Measurements from ENCODE around the gene TTC9B.
"Not testable (repeated sequence)": the region's sequence is repeated elsewhere in the genome, so short reads cannot be mapped to it uniquely, and the experiment has no call there.

TTC9B gene

DNA sequence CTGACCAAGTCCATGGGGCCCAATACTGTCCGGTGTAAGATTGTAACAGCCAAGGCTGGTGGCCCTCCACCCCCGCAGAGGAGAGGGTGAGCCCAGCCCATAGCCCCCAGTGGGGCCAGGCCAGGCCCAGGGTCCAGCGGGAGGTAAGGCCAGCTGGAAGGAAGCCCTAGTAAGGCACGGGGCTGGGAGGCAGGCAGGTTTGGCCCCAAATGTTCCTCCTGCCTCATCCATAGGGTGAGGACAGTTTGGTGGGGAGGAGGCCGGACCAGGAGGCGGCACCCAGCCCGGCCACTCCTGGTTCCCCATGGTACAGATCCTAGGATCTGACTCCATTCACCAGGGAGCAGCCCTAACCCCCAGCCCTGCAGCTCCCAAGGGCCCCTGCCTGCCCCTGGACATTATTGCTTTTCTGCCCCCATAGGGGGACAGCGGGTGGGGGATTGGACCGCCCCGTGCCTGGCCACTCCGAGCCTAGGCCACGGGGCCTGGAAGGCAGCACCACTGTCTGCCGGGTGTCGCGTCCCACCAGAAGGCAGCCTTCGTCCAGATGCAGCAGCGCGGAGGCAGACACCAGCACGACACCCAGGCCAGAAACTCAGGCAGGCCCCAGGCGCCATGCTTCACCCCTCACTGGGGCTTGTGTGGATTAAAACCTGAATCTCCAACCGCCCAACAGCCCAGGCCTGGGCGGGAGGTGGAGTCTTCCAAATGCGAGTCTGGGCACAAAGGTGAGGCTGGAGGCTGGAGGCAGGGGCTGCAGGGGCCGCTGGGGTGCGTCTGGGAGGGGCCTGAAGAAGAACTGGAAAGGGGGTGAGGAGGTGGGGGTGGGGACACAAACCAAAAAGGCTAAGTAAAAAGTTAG, 15.0 kb upstream of the TTC9B start:
- DNase-seq (ENCODE audit: low spot score): no peak

DNA sequence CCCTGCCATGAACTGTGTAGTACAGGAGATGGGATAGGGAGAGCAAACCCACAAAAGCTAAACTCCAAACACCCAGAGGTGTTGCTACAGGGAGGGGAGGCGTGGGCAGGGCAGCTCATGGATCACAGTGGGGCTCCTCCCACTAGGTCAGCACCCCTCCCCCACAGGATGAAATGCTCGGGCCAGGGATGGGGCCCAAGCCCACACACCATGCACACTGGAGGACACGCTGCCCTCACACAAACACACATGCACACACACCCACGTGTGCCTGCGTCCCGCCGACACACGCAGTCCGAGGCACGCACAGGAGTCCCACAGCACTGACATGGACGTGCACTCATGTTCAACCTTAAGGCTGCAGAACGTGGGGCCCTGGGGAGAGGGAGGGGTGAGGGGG, 14.3 kb upstream of the TTC9B start:
- DNase-seq (ENCODE audit: low spot score): no peak

DNA sequence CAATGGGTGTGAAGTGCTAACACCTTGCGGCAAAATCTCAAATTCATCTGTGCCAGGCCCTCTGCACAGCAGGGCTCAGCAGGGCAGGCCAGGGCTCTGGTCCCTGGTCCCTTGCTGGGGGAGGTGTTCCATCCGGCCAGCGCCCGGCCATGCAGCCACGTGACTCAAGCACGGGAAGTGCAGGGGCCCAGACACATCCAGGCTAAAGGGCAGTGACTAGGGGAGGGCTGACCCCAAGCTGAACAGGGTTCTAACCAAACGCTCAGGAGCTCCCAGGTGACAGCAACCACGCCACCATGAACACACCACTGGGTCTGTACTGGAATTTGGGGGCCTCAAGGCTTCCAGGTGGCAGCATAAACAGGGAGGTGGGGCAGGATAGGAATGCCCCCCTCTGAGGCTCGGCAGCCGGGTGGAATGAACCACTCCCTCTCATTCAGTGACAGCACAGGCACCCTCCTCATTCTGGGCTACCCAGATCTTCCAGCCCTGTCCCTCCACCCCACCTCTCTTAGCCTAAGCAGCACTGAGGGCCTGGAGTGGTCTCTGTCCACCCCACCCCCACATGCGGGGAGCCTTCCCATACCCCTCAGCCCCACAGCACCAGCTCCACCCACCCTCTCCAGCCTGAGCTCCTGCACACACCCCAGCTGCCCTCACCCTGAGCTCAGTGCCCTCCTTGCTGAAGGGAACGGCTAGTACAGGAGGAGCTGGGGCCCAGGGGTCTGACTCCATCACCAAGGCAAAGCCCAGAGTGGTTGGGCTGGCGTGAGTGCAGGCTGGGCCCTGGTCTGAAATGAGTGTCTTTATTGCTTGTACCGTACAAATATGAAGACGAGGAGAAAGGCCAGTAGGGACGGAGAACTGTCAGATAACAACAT, 13.6 kb upstream of the TTC9B start:
- DNase-seq (ENCODE audit: low spot score): no peak

DNA sequence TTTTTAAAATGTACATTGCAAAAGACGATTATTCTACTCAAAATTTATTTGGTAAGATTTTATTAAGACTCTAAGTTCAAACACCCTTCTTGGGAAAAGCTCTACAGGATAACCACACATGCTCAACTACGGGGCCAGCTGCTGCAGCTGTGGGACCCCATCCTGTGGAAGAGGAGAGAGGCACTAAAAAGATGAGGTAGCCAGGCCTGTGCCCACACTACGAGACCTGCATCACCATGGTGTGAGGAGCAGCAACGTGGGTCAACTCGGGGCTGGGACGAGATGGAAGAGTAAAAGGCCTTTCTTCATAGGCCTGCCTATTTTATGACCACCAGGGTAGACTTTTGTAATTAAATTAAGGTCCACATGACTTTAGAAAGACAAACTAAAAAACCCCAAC, 12.9 kb upstream of the TTC9B start:
- DNase-seq (ENCODE audit: low spot score): no peak

DNA sequence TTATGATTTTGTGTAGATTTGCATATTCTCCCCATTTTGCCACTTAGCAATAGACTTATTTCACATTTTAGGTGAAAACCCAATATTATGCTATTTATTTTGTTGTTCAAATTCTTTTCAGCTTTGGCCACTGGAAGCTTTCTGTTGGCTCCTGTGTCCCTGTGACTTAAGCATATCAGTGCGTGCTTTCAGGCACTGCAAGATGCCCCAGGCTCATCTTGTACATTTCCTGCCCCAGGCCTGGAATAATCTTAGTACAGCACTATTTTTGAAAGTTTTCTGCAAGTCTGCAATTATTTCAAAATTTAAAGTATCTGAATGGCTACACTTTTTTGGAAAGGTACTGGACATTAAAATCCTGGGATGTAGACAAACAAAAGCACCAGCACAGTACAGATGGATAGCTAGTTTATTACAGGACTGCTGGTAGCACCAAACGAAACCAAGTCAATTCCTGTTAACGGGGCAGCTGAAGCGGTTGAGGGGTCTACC, 11.8 kb upstream of the TTC9B start:
- no peak for DNase-seq (ENCODE audit: low spot score)

DNA sequence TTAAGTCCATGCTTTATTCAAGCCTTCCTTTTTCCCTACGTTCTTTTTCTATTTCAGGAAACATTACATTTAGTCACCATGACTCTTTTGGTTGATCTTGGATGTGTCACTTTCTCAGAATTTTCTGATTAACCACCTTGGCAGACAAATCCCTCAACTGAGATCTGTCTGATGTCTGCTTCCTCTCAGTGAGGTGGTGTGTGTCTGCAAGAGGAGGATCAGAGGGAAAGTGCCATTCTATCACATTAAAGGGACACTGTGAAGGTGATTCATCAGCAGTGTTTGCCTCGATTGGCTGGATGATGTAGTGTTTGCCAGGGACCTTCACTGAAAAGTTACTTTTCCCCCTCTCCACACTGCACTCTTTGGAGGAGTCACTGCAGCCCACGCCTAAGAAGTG, 11.3 kb upstream of the TTC9B start:
- DNase-seq (ENCODE audit: low spot score): no peak

DNA sequence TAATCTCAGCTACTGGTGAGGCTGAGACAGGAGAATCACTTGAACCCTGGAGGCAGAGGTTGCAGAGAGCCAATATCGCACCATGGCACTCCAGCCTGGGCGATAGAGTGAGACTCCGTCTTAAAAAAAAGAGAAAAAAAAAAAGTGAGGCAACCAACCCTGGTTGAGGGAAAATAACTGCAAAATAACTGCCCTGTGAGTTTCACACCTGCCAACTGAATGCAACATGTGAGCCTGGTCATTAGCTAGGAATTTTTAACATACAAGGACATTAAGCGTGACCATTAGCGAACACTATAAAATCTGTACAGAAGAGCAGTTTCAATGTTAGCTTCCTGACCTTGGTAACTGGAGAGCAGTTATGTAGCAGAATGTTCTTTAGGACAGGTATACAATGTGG, 10.7 kb upstream of the TTC9B start:
- no peak for DNase-seq (ENCODE audit: low spot score)

DNA sequence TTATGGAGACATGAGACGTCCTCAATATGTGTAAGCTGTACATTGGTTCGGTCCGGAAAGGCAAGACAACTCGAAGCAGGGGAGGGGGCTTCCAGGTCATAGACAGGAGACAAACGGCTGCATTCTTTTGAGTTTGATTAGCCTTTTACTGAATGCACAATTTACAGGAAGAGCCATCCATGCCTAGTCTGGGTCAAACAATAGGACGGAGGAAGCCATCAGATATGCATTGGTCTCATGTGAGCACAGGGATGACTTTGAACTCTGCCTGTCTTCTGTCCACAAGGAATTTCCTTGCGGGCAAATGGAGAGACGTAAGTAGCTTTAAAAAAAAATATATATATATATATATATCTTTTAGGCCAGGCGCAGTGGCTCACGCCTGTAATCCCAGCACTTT, 10.2 kb upstream of the TTC9B start:
- DNase-seq (ENCODE audit: low spot score): no peak

DNA sequence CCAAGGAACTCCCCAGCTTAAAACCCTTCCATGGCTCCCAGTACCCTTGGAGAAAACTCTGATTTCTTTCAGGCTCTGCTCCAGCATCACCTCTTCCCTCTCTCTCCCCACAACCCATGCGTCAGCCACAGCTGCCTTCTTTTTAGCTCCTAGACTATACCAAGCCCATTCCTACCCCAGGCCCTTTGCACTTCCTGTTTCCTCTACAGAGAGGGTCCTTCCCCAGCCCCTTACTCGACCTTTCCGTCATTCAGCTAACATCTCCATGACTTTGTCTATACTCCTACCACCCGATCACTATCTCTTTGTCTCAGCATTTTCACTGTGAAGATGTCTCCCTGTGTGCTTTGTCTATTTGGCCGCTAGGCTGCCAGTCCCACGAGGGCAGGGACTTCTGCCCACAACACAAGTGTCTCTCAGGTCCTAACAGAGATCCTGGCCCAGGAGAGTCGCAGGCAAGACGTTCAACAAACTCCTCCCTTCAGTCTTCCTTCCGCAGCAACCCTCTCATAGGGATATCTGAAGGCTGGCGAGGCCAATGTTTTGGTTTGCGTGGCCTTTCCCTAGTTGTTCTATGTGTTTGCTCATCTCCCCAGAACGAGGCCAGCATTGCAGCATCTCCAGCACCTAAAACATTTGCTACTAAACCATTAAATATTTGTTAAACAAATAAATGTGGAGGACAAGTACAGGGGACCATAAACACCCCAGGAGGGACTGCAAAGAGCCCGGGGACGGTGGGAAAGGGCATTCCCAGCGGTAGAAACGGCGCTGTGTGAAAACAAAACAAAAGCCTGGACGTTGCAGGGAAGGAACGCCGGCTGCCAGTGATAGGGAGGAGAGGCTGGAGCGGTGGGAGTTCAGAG, 7.5 kb upstream of the TTC9B start:
- no peak for DNase-seq (ENCODE audit: low spot score)

DNA sequence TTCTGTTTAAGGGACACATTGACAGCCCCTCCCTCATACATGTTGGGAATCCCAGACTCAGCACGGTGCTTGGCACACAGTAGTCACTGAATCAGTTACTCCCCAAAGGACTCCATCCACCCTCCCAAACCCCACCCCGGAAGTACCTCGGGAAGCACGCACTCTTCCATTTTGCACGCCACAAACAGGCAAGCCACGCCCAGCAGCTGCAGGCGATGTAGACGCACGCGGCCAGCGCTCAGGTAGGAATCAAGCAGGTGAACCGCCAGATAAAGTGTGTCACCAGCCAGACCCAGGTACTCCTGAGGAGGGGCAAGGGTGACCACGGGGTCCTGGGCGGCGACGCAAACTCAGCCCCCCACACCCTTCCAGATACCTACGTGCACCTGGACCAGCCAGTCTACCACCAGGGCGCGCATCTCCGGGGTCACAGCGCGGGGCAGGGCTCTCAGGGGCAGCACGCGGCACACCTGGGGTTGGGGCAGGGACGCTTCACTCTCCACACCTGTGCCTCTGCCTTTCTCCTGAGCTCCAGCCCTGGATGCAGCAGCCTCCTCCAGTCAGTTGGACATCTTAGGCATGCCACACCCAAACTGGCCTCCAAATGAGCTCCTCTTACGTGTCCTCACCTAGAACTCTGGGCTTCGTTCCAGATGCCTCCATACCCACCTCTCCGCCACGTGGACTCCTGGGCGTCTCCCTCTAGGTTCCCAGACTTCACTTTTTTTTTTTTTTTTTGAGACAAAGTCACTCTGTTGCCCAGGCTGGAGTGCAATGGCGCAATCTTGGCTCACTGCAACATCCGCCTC, 6.4 kb upstream of the TTC9B start:
- no peak for DNase-seq (ENCODE audit: low spot score)

DNA sequence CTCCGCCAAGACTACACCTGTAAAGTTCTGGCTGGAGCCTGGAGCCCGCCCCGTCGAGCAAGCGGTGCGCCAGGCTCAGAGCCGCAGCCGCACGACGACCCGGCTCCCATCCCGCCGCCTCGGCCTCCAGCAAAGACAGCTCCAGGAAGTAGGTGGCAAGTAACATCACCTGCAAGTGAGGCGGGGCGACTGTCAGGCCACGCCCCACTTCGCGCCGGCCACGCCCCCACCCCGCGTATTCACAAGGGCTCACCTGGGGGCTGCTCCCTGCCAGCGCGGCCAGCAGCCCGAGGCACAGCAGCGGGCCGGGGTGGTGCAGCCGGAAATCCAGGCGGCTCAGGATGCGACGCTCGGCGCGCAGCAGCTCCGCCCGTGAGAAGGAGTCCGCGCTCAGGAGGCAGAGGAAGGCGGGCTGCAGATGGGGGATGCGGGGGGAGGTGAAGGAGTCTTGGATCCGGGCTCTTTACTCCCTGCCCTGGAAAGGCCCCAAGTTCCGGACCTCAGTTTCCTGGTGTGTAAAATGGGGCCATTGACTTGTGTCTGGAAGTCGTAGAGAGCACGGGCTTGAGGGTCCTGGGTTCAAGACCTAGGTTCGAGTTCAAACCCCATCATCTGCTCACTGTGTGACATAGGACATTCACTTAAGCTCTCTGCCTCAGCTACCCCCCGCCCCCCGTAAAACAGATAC, 5.1 kb upstream of the TTC9B start:
- peak; percentile 14 for DNase-seq (ENCODE audit: low spot score)

DNA sequence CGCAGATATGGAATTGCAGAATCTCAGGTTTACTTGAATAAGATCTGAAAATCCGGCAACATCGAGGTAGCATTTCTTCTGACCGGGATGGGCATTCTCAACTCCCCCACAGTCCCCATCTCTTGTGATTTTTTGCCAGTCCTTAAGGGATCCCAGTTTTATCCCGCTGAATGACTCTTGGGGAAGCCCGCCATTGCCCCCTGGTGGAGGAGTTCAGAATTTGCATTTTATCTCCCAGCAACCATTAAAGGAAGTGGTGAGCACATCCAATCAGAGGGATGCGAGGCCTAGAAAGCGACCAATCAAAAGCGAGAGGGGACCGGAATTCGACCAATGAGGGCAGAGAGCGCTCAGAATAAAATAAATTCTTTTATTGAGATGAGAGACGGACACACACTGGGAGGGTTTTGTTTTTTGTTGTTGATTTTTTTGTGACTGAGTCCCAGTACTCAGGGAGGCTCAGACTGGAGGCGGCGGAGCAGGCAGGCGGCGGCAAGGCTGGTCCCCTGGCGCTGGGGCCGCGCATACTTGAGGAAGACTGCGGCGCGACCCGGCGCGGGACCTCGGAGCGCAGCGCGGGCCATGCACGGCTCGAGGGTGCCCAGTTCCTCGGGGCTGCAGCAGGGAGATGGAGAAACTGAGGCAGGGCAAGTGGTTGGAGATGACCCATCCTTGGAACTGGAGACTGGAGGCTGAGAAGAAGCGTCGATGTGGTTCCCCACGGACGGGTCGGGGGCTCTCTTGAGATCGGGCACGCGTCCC, 3.9 kb upstream of the TTC9B start:
- DNase-seq (ENCODE audit: low spot score): peak; percentile 79

DNA sequence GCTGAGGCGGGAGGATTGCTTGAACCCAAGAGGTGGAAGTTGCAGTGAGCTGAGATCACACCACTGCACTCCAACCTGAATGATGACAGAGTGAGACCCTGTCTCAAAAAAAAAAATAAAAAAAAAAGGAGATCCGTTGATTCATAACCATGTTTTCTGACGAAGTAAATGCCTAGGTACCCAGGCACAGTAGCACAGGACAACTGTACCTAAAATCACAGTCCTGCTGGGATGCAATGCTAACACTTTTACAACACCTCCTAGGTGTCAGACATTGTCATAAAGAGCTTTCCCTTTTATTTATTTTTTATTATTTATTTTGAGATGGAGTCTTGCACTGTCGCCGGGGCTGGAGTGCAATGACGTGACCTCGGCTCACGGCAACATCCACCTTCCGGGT, 2.5 kb upstream of the TTC9B start:
- DNase-seq (ENCODE audit: low spot score): no peak

DNA sequence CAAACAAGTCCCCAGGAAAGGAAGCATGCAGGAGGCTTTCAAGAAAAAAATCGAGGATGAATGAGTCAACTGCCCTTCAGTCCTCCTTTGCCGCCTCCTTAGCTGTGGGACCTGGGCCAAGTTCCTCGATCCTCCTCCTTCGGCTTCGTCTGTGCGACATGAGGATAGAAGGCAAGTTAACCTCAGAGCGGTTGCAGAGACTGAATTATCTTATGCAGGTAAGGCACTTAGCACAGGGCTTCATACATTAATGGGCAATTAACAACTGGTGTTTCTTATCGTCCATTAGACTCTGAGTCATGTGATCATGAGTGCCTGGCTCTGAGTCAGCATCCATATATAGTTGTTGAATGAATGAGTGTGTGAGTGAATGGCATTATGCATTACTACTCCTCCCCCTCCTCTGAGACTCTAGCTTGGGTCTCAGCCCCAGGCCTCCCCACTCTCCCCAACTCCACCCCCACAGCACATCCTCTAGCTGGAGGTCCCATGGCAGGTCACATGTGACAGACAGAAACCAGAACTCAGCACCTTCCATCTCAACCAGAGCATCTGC, 1.6 kb upstream of the TTC9B start:
- no peak for DNase-seq (ENCODE audit: low spot score)

DNA sequence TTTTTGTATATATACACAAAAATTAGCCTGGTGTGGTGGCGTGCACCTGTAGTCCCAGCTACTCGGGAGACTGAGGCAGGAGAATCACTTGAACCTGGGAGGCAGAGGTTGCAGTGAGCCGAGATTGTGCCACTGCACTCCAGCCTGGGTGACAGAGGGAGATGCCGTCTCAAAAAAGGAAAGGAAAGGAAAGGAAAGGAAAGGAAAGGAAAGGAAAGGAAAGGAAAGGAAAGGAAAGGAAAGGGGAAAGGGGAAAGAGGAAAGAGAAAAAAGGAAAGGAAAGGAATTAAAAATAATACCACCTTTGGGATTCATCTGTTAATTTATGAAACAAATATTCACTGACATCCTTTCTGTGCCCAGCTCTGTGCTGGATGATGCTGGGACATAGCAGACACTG, 845 bp upstream of the TTC9B start:
- not testable (repeated sequence) for DNase-seq (ENCODE audit: low spot score)

DNA sequence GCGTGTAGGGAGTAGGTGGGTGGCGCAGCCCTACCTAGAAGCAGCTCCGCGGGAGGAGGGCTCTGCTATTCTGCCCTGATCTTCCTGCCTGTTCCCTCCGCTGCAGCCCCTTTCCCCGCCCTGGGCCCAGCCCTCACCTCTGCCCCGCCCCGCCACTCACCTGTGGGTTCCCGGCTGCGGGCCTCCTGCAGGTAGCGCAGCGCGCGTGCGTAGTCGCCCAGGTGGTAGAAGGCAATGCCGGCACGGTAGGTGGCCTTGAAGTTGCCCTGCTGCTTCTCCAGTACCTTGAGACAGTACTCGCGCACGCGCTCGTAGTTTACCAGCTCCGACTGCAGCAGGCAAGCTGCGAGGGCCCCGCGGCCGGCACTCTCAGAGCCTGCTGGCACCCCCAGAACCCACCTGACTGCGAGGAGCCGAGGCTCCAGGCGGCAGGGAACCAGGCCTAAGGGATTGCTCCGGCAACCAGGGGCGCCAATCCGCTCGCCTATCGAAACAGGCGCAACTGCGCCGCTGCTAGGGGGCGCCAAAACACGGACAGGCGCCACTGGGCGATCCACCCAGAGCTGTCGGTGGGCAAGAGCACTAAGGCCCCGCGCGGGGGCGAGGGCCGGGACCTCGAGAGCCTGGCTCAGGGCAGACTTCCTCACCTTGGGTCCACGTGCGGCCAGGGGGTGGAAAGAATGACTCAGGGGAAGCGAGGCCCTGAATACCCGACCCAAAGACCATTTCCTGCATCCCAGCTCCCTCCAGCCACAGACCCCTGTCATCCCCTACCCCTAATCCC, 965 bp downstream of the TTC9B start:
- DNase-seq (ENCODE audit: low spot score): no peak

DNA sequence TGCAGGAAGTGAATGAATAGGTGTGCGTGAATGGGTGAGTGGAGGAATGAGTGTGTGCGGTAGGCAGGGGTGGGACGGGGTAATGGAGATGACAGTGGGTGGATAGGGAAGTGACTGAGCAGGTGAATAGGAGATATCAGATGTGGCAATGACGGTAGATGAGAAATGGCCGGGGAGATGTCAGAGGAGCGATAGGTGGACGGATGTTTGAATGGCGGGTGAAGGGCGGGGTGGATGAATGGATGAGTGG, 1.5 kb downstream of the TTC9B start:
- no peak for DNase-seq (ENCODE audit: low spot score)

DNA sequence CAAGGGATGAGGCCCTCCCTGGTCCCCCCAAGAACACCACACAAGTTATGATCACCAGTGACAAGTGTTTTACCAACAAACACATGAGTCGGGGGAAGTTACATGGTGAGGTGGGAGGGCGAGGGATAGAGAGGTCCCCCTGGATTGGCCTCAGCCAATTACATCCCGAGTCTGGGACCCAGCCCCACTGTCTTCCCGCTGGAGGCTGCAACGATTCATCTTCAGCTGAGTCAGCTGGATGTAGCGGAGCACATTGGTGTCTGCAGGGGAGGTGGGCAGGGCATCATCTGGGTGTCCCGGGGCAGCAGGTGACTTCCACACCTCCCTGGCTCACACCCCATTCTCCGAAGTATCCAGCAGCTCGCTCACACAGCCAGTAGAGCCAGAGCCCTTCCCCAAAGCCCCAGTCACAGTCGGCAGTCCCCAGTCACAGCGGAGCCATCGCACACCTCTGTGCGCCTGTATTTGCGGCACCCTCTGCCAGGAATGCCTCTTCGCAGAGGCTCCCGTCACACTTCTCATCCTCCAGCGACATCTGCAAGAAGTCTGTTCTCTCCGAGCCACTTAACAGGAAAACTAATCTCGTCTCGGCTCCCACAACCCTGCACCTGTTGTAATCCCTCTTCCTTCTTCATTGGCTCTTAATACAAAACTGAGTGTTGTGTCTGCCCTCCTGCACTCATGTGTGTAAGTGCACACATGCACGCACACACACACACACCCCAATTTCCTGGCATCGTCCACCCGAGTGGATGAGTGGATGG, 2.0 kb downstream of the TTC9B start:
- no peak for DNase-seq (ENCODE audit: low spot score)

All from CD4-positive, alpha-beta T cell treated with Interleukin-6 at 100 ng/mL for 8 hours (primary cell).